Activated naive CD8-positive, alpha-beta T cell treated with anti-CD3 and anti-CD28 coated beads, Interleukin-2, amount 50 U/mL, for 24 hours (primary cell): Measurements from ENCODE around the gene SRSF12.
"Not testable (repeated sequence)": the region's sequence is repeated elsewhere in the genome, so short reads cannot be mapped to it uniquely, and the experiment has no call there.

ENCODE experiments used
- ATAC-seq: fragments of 150-1000 bp; cut with Tn5 transposase; one replicate; pipeline ENCODE4 v1.10.0; 2021
- DNase-seq: peaks from one replicate; pipeline ENCODE4 v3.0.0; 2021
- H3K27ac Mint-ChIP-seq: one replicate; pipeline ENCODE4 v1.8.0; 2021; ENCODE audit warnings: mild to moderate bottlenecking, mixed read lengths
- H3K27me3 Mint-ChIP-seq: one replicate; pipeline ENCODE4 v1.8.0; 2021; ENCODE audit warnings: mixed read lengths
- H3K36me3 Mint-ChIP-seq: one replicate; pipeline ENCODE4 v1.8.0; 2021; ENCODE audit warnings: low read depth, mixed read lengths
- H3K4me1 Mint-ChIP-seq: one replicate; pipeline ENCODE4 v1.8.0; 2021; ENCODE audit warnings: mixed read lengths
- H3K4me3 Mint-ChIP-seq: one replicate; pipeline ENCODE4 v1.8.0; 2021; ENCODE audit warnings: mild to moderate bottlenecking, moderate library complexity, mixed read lengths
- H3K9me3 Mint-ChIP-seq: one replicate; pipeline ENCODE4 v1.8.0; 2021; ENCODE audit warnings: mixed read lengths

The SRSF12 gene

GRCh38 chr6:89139509-89140346 lies 21.9 kb upstream of the SRSF12 start:
- H3K4me3 Mint-ChIP-seq: no peak overlapping the region
- H3K36me3 Mint-ChIP-seq: no peaks in the 10 kb centered on the region
- no peaks in the 10 kb centered on the region for H3K27me3 Mint-ChIP-seq
- no peaks in the 10 kb centered on the region for H3K9me3 Mint-ChIP-seq
- H3K27ac Mint-ChIP-seq: no peak overlapping the region
- DNase-seq: no peak
- H3K4me1 Mint-ChIP-seq: peaks cover 6% of the 10 kb centered on the region
- no peak for ATAC-seq

- H3K9me3 Mint-ChIP-seq: no peaks in the 10 kb centered on the region
- no peak overlapping the region for H3K27ac Mint-ChIP-seq
- no peaks in the 10 kb centered on the region for H3K27me3 Mint-ChIP-seq
- H3K36me3 Mint-ChIP-seq: no peaks in the 10 kb centered on the region
- ATAC-seq: no peak
- H3K4me1 Mint-ChIP-seq: no peaks in the 10 kb centered on the region
- H3K4me3 Mint-ChIP-seq: no peak overlapping the region
- DNase-seq: no peak
Observed at GRCh38 chr6:89138173-89138572, 20.3 kb upstream of the SRSF12 start.

- H3K4me3 Mint-ChIP-seq: no peak overlapping the region
- H3K9me3 Mint-ChIP-seq: no peaks in the 10 kb centered on the region
- H3K36me3 Mint-ChIP-seq: no peaks in the 10 kb centered on the region
- ATAC-seq (no peak), DNase-seq (no peak)
- no peaks in the 10 kb centered on the region for H3K27me3 Mint-ChIP-seq
- no peaks in the 10 kb centered on the region for H3K4me1 Mint-ChIP-seq
- no peak overlapping the region for H3K27ac Mint-ChIP-seq
Observed at GRCh38 chr6:89134723-89135122, 16.9 kb upstream of the SRSF12 start.

GRCh38 chr6:89133981-89134380 lies 16.1 kb upstream of the SRSF12 start:
- H3K27ac Mint-ChIP-seq: no peak overlapping the region
- no peaks in the 10 kb centered on the region for H3K36me3 Mint-ChIP-seq
- no peaks in the 10 kb centered on the region for H3K9me3 Mint-ChIP-seq
- no peak overlapping the region for H3K4me3 Mint-ChIP-seq
- H3K4me1 Mint-ChIP-seq: no peaks in the 10 kb centered on the region
- ATAC-seq: no peak
- no peaks in the 10 kb centered on the region for H3K27me3 Mint-ChIP-seq
- no peak for DNase-seq

GRCh38 chr6:89132057-89132456 lies 14.2 kb upstream of the SRSF12 start:
- no peaks in the 10 kb centered on the region for H3K4me1 Mint-ChIP-seq
- H3K4me3 Mint-ChIP-seq: no peak overlapping the region
- DNase-seq (no peak), ATAC-seq (no peak)
- no peaks in the 10 kb centered on the region for H3K36me3 Mint-ChIP-seq
- peaks cover 5% of the 10 kb centered on the region for H3K9me3 Mint-ChIP-seq
- no peaks in the 10 kb centered on the region for H3K27me3 Mint-ChIP-seq
- H3K27ac Mint-ChIP-seq: no peak overlapping the region

- DNase-seq (no peak), ATAC-seq (no peak)
- Mint-ChIP-seq H3K4me1 (no peaks in the 10 kb centered on the region), H3K27me3 (no peaks in the 10 kb centered on the region), H3K4me3 (no peak overlapping the region), H3K36me3 (no peaks in the 10 kb centered on the region), H3K9me3 (peaks cover 5% of the 10 kb centered on the region), H3K27ac (no peak overlapping the region)
Observed at GRCh38 chr6:89131599-89131998, 13.7 kb upstream of the SRSF12 start.

GRCh38 chr6:89128256-89128671 lies 10.4 kb upstream of the SRSF12 start:
- not testable (repeated sequence) for DNase-seq, H3K27ac Mint-ChIP-seq, H3K36me3 Mint-ChIP-seq, H3K9me3 Mint-ChIP-seq, H3K27me3 Mint-ChIP-seq, ATAC-seq, H3K4me3 Mint-ChIP-seq, H3K4me1 Mint-ChIP-seq

GRCh38 chr6:89122625-89123024 lies 4.8 kb upstream of the SRSF12 start:
- H3K9me3 Mint-ChIP-seq: no peaks in the 10 kb centered on the region
- no peak overlapping the region for H3K4me3 Mint-ChIP-seq
- no peaks in the 10 kb centered on the region for H3K4me1 Mint-ChIP-seq
- DNase-seq: no peak
- no peak overlapping the region for H3K27ac Mint-ChIP-seq
- no peaks in the 10 kb centered on the region for H3K27me3 Mint-ChIP-seq
- no peaks in the 10 kb centered on the region for H3K36me3 Mint-ChIP-seq
- ATAC-seq: peak; percentile 43

GRCh38 chr6:89121934-89122333 lies 4.1 kb upstream of the SRSF12 start:
- Mint-ChIP-seq H3K27me3 (peaks cover 3% of the 10 kb centered on the region), H3K36me3 (no peaks in the 10 kb centered on the region), H3K27ac (no peak overlapping the region), H3K4me3 (no peak overlapping the region), H3K4me1 (peaks cover 3% of the 10 kb centered on the region), H3K9me3 (no peaks in the 10 kb centered on the region)
- DNase-seq (no peak), ATAC-seq (no peak)

GRCh38 chr6:89120371-89120770 lies 2.5 kb upstream of the SRSF12 start:
- Mint-ChIP-seq H3K27me3 (peaks cover 6% of the 10 kb centered on the region), H3K4me3 (no peak overlapping the region)

GRCh38 chr6:89118931-89119330 lies 1.1 kb upstream of the SRSF12 start:
- DNase-seq (no peak), ATAC-seq (no peak)
- H3K4me3 Mint-ChIP-seq: peak overlapping the region; percentile 69
- H3K36me3 Mint-ChIP-seq: no peaks in the 10 kb centered on the region
- H3K9me3 Mint-ChIP-seq: no peaks in the 10 kb centered on the region
- peaks cover 6% of the 10 kb centered on the region for H3K4me1 Mint-ChIP-seq
- H3K27ac Mint-ChIP-seq: no peak overlapping the region
- peaks cover 6% of the 10 kb centered on the region for H3K27me3 Mint-ChIP-seq

More at GRCh38 chr6:89120371-89120770, 2.5 kb upstream of the SRSF12 start:
- Mint-ChIP-seq H3K27ac (no peak overlapping the region), H3K9me3 (no peaks in the 10 kb centered on the region), H3K4me1 (peaks cover 6% of the 10 kb centered on the region), H3K36me3 (no peaks in the 10 kb centered on the region)
- ATAC-seq: no peak
- DNase-seq: no peak

GRCh38 chr6:89116702-89117101 lies 1.2 kb downstream of the SRSF12 start:
- ATAC-seq: no peak
- peaks cover 6% of the 10 kb centered on the region for H3K27me3 Mint-ChIP-seq
- H3K27ac Mint-ChIP-seq: no peak overlapping the region
- H3K4me1 Mint-ChIP-seq: peaks cover 6% of the 10 kb centered on the region
- no peaks in the 10 kb centered on the region for H3K9me3 Mint-ChIP-seq
- H3K36me3 Mint-ChIP-seq: no peaks in the 10 kb centered on the region
- no peak for DNase-seq
- peak overlapping the region; percentile 80 for H3K4me3 Mint-ChIP-seq

- Mint-ChIP-seq H3K9me3 (no peaks in the 10 kb centered on the region), H3K4me1 (peaks cover 2% of the 10 kb centered on the region), H3K27me3 (peaks cover 2% of the 10 kb centered on the region), H3K36me3 (no peaks in the 10 kb centered on the region), H3K27ac (no peak overlapping the region), H3K4me3 (no peak overlapping the region)
- DNase-seq (no peak), ATAC-seq (no peak)
Observed at GRCh38 chr6:89111933-89112332, 5.9 kb downstream of the SRSF12 start.

GRCh38 chr6:89110284-89110683 lies 7.6 kb downstream of the SRSF12 start:
- no peak overlapping the region for H3K27ac Mint-ChIP-seq
- no peaks in the 10 kb centered on the region for H3K4me1 Mint-ChIP-seq
- DNase-seq: no peak
- no peaks in the 10 kb centered on the region for H3K36me3 Mint-ChIP-seq
- no peaks in the 10 kb centered on the region for H3K9me3 Mint-ChIP-seq
- H3K27me3 Mint-ChIP-seq: no peaks in the 10 kb centered on the region
- no peak overlapping the region for H3K4me3 Mint-ChIP-seq
- no peak for ATAC-seq

GRCh38 chr6:89100114-89100513 lies 17.8 kb downstream of the SRSF12 start:
- ATAC-seq: no peak
- Mint-ChIP-seq H3K4me3 (no peak overlapping the region), H3K9me3 (no peaks in the 10 kb centered on the region), H3K4me1 (peaks cover 4% of the 10 kb centered on the region), H3K27ac (no peak overlapping the region), H3K27me3 (no peaks in the 10 kb centered on the region), H3K36me3 (no peaks in the 10 kb centered on the region)
- DNase-seq: no peak

- Mint-ChIP-seq H3K27ac (no peak overlapping the region), H3K4me1 (peaks cover 4% of the 10 kb centered on the region), H3K36me3 (no peaks in the 10 kb centered on the region), H3K27me3 (no peaks in the 10 kb centered on the region), H3K4me3 (no peak overlapping the region), H3K9me3 (no peaks in the 10 kb centered on the region)
- DNase-seq: no peak
- ATAC-seq: no peak
Observed at GRCh38 chr6:89098461-89098860, 19.4 kb downstream of the SRSF12 start.
